Measurements from ENCODE around the gene NSD2. TPM values are rescaled to one million over a fixed set of nuclear protein-coding genes. Genes with fewer than 3 reads are reported as not detected.

NSD2 gene
- total RNA-seq, 1 donor from 2014 or later = 43.4 TPM

DNA sequence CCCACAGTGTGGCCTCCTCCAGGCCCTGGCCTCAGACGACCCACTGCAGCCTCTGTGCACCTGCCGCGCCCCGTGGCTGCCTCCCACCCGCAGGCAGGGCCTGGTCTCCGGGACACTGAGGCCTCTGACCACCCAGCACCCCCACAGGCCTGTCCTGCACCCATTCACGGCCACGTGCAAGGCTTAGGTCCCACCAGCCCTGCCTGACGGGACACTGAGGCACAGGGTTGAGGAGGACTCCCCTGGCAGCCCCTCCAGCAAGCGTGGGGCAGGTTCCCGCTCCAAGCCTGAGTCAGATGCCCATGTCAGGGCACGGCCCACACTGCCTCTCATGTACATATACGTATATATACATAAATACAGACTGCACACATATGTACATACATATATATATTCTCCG is 114.1 kb downstream of the NSD2 start:
- Histone ChIP-seq H3K4me3 (ENCODE audit: low read depth, low read length) (no peak overlapping the region), H3K27me3 (ENCODE audit: control insufficient read depth, insufficient read depth, low read length) (no peaks in the 10 kb centered on the region), H3K36me3 (ENCODE audit: control insufficient read depth, insufficient read depth, low read length) (peaks cover 21% of the 10 kb centered on the region)
- FAIRE-seq (no peak), DNase-seq (ENCODE audit: low read depth) (no peak)
- TF ChIP-seq CTCF (IDR thresholded peaks at IDR 0.05; ENCODE audit: insufficient read depth, low read length, severe bottlenecking) = no peak

GRCh38 chr4:1985780-1986577 is 114.8 kb downstream of the NSD2 start:
- H3K4me3 ChIP-seq (ENCODE audit: low read depth, low read length) = no peak overlapping the region
- FAIRE-seq (no peak), DNase-seq (ENCODE audit: low read depth) (no peak)
- H3K27me3 ChIP-seq (ENCODE audit: control insufficient read depth, insufficient read depth, low read length) = no peaks in the 10 kb centered on the region
- no peak for TF ChIP-seq CTCF (IDR thresholded peaks at IDR 0.05; ENCODE audit: insufficient read depth, low read length, severe bottlenecking)
- peaks cover 23% of the 10 kb centered on the region for H3K36me3 ChIP-seq (ENCODE audit: control insufficient read depth, insufficient read depth, low read length)

- H3K36me3 ChIP-seq (ENCODE audit: control insufficient read depth, insufficient read depth, low read length) = peaks cover 26% of the 10 kb centered on the region
- TF ChIP-seq CTCF (IDR thresholded peaks at IDR 0.05; ENCODE audit: insufficient read depth, low read length, severe bottlenecking) = no peak
- H3K27me3 ChIP-seq (ENCODE audit: control insufficient read depth, insufficient read depth, low read length) = no peaks in the 10 kb centered on the region
- no peak overlapping the region for H3K4me3 ChIP-seq (ENCODE audit: low read depth, low read length)
- DNase-seq (ENCODE audit: low read depth) = no peak
- no peak for FAIRE-seq
Observed at GRCh38 chr4:1986578-1987210, 115.5 kb downstream of the NSD2 start.

DNA sequence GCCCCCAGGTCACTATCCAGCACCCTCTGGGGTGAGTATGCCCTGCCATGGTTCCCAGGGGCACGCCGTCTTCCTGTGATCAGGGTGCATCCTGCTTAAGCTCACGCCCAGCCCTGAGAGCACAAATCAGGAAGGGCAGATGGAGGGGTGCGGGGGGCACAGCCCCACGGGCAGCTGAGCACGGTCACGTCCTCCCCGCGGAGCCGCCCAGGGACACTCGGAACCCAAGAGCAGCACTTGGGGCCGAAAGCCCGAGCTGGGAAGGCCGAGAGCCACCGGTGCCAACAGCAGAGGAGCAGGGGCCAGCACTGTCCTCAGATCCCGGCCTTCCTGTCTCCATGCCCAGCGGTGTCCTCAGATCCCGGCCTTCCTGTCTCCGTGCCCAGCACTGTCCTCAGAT is 116.1 kb downstream of the NSD2 start:
- Histone ChIP-seq H3K27me3 (ENCODE audit: control insufficient read depth, insufficient read depth, low read length) (no peaks in the 10 kb centered on the region), H3K4me3 (ENCODE audit: low read depth, low read length) (no peak overlapping the region), H3K36me3 (ENCODE audit: control insufficient read depth, insufficient read depth, low read length) (peaks cover 26% of the 10 kb centered on the region)
- TF ChIP-seq CTCF (IDR thresholded peaks at IDR 0.05; ENCODE audit: insufficient read depth, low read length, severe bottlenecking) = no peak
- DNase-seq (ENCODE audit: low read depth) = no peak
- no peak for FAIRE-seq

GRCh38 chr4:1987721-1988326 is 116.6 kb downstream of the NSD2 start:
- no peak for DNase-seq (ENCODE audit: low read depth)
- Histone ChIP-seq H3K27me3 (ENCODE audit: control insufficient read depth, insufficient read depth, low read length) (no peaks in the 10 kb centered on the region), H3K4me3 (ENCODE audit: low read depth, low read length) (no peak overlapping the region), H3K36me3 (ENCODE audit: control insufficient read depth, insufficient read depth, low read length) (peaks cover 26% of the 10 kb centered on the region)
- no peak for FAIRE-seq
- no peak for TF ChIP-seq CTCF (IDR thresholded peaks at IDR 0.05; ENCODE audit: insufficient read depth, low read length, severe bottlenecking)

Data from bronchial epithelial cell (primary cell).